CD1c-positive myeloid dendritic cell (primary cell): ENCODE results near the gene KRTAP5-5.
"Not testable (repeated sequence)": the region's sequence is repeated elsewhere in the genome, so short reads cannot be mapped to it uniquely, and the experiment has no call there.

Source experiments
- DNase-seq: peaks from one replicate; pipeline ENCODE4 v3.0.0-alpha.2; 2016; ENCODE audit errors: extremely low spot score

Gene KRTAP5-5

GRCh38 chr11:1641096-1641495, 11.5 kb downstream of the KRTAP5-5 start:
- DNase-seq = no peak

GRCh38 chr11:1642288-1643145, 12.9 kb downstream of the KRTAP5-5 start:
- no peak for DNase-seq

- no peak for DNase-seq
These were observed 13.6 kb downstream of the KRTAP5-5 start for GRCh38 chr11:1643146-1643690.

GRCh38 chr11:1644601-1645356, 15.2 kb downstream of the KRTAP5-5 start:
- no peak for DNase-seq

- DNase-seq = no peak
These were observed 15.8 kb downstream of the KRTAP5-5 start for GRCh38 chr11:1645357-1645821.

- not testable (repeated sequence) for DNase-seq
These were observed 17.0 kb downstream of the KRTAP5-5 start for GRCh38 chr11:1646540-1646939.

GRCh38 chr11:1647901-1648652, 18.5 kb downstream of the KRTAP5-5 start:
- DNase-seq = no peak

GRCh38 chr11:1648653-1649420, 19.3 kb downstream of the KRTAP5-5 start:
- DNase-seq = no peak

GRCh38 chr11:1650034-1650917, 20.7 kb downstream of the KRTAP5-5 start:
- no peak for DNase-seq

- no peak for DNase-seq
These were observed 21.3 kb downstream of the KRTAP5-5 start for GRCh38 chr11:1650918-1651262.

- DNase-seq = no peak
These were observed 21.9 kb downstream of the KRTAP5-5 start for GRCh38 chr11:1651411-1651980.

GRCh38 chr11:1652026-1652425, 22.5 kb downstream of the KRTAP5-5 start:
- DNase-seq = no peak

- no peak for DNase-seq
These were observed 22.8 kb downstream of the KRTAP5-5 start for GRCh38 chr11:1652442-1652770.

GRCh38 chr11:1652771-1653540, 23.4 kb downstream of the KRTAP5-5 start:
- DNase-seq = peak; percentile 83

- DNase-seq = no peak
These were observed 24.2 kb downstream of the KRTAP5-5 start for GRCh38 chr11:1653541-1654387.

GRCh38 chr11:1654388-1655167, 25.0 kb downstream of the KRTAP5-5 start:
- DNase-seq = no peak
